GM19438 (cell line): Measurements from ENCODE around the gene CD55.

ENCODE experiments used
- ATAC-seq: cut with Tn5 transposase; IDR thresholded peaks from one replicate; pipeline ENCODE4 v1.9.1; 2021; ENCODE audit warnings: low read depth; ENCODE audit not compliant: unreplicated experiment

CD55 gene

DNA sequence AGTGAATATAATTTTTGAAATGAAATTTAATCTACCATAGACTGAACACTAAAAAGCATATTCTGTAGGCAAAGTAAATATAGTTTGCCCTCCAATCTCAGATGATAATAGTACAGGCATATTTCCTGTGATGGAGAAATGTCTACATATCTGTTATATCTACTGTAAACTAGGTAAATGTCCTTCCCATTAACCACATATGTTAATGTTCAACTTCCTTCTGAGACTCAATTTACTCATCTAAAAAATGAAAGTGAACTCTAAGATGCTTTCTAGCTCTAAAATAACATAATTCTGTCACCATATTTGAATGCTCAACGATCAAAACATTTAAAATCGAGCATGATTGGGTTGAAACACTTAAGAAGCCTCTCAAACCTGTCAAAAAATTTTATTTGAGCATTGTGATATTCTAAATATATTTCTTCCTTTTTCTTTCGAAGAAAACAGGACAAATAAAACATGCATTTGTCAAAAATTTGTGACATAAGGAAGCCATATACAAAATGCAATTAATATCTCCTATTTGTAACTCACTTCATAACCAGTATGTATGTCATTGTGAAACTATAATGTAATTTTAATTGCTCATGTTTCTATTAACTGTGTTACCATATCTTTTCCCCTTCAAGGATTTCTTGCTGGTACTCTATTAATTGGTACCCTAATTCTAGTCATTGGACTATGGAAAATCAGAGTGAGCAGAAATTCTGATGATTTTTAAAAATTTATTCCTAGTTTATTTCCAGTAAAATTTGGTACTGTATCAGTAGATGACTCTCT, 34.2 kb downstream of the CD55 start:
- no peak for ATAC-seq

DNA sequence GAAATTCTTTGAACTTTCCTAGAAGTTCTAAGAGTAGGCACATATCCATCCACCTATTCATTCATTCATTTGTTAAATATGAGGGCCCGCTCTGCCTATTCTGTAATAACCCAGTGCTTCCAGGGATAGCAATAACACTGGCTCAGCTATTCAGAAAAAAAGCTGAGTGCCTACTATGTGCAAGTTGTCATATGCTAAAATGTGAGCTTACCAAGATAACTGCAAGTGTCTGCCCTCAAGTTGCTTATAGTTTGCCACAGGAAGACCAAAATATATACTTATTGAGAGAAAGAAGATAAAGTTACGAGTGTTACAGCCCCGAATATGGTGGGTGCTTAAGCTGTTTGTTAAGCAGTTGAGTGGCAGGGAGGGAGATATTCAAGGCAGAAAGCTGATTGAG, 39.6 kb downstream of the CD55 start:
- ATAC-seq: no peak

DNA sequence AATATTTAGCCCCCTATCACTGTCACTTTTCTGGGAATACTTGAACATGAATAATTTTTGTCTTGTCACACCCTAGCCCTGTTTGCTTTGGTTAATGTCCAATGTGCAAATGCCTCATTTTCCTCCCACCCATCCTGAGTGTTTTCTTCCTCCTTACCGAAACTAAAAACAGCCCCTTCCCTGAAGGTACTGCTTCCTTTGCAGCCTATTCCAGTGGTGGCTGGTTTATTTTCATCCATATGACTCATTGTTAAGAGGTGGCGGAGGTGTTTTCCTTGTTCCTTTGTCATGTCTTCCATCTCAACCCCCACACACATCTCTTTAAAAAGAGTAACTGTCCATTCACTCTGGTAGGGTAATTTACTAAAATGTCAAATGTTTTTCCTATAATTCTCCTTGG, 40.4 kb downstream of the CD55 start:
- no peak for ATAC-seq

DNA sequence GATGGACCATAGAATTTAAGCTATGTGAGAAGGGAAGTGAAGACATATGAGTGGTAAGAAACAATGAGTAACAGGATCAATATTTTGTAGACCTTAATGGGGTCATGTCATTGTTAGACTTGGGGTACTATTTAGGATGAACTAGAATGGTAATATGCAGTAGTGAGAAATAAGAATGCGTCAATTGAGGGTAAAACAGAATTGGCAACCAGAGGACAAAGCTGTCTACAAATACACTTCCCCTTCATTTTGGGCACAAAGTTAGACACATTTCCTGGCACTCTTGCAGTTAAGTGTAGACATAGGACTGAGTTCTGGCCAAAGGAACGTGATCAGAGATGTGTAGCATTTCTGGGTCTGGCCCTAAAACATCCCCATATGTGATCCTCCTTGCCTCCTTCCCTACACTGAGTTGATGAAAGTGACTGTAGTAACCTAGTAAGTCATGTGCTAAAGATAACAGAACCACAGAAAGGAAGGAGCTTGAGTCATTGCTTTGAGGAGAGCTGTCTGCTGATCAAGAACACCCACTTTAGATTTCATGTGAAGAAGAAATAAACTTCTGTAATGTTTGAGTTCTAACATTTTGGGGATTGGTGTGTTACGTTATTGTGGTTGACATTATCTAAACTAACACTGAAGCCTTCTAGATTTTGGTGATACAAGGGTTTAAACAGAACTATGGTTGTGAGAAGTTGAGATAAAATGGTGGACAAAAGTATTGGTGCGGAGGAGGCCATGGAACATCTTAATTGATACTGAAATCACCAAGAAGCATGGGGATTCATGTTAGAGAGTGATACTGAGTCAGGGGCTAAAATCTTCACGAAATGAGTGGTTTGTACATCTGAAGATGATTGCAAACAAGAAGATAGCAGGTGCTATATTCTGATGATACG, 41.7 kb downstream of the CD55 start:
- ATAC-seq: no peak

DNA sequence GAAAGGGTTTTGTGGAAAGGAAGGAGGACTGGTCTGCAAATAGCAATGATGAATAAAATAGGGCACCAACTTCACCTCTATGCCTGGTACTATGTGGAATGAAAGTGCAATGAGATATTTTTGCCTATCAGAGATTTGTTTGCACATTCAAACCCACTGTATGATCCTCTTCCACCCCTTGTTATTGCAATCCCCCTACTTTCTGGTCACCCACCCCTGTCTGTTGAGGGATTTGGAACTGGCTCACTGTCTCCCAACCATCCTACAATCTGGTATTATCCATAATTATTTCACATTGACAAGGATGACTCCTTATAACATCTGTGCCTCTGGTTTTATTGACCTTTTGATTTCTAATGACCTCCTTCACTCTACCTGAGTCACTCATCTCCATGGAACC, 42.4 kb downstream of the CD55 start:
- no peak for ATAC-seq

DNA sequence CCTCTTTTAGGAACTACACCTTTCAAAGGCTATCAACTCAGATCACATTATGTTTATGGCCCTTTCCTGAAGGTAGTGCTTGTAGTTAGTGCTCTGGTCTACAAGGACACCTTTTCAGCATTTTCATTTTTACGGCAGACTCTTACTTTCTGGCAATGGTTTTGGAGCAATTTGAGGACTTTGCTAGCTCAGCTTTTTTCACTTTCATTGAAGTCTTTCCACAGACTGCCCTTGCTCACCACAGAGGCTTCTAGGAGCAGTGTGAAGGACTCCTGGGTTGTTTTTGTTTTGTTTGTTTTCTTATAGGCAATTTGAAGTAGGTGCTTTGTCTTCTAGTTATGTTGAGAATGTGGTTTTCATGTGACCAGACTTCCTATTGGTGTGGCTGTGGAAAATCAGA, 43.1 kb downstream of the CD55 start:
- ATAC-seq: no peak

DNA sequence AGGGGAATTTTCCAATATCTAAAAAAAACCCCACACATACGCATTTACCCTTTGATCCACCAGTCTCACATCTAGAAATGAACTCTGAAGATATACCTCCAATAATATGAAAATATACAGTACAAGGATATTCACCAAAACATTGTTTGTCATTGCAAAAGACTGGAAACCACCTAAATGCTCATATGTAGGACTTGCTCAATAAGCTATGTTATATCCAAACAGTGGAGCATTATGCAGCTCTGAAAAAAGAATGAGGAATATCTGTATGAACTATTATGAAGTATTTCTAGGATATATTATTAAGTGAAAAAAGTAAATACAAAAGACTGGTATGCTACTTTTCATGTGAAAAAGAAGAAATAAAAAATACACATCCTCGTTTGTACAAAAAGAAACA, 43.6 kb downstream of the CD55 start:
- ATAC-seq: no peak

DNA sequence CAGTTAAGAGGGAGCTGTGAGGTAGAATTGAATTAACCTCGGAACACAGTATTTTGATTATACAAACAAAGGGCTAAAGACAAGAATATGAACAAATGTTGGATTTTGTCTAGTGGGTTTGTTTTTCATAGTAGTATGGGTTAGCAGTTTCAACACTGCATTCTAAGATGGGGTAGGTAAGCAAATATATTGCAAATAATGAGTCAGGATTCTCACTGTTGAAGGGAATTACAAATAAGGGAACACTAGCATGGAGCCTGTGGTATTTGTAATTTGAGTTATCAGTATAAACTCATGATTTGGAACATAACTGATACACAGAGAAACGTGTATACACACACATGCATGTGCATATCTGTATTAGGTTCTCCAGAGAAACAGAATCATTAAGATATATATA, 44.5 kb downstream of the CD55 start:
- ATAC-seq: no peak

DNA sequence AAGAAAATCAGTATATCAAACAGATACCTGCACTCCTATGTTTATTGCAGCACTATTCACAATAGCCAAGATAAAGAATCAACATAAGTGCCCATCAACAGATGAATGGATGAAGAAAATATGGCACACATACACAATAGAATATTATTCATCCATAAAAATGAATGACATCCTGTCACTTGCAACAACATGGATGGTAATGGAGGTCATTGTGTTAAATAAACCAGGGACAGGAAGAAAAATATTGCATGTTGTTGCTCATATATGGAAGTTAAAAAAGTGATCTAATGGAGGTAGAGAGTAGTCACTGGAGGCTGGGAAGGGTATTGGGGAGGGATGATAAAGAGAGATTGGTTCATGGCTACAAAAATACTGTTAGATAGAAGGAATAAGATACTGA, 67.2 kb downstream of the CD55 start:
- ATAC-seq: no peak

DNA sequence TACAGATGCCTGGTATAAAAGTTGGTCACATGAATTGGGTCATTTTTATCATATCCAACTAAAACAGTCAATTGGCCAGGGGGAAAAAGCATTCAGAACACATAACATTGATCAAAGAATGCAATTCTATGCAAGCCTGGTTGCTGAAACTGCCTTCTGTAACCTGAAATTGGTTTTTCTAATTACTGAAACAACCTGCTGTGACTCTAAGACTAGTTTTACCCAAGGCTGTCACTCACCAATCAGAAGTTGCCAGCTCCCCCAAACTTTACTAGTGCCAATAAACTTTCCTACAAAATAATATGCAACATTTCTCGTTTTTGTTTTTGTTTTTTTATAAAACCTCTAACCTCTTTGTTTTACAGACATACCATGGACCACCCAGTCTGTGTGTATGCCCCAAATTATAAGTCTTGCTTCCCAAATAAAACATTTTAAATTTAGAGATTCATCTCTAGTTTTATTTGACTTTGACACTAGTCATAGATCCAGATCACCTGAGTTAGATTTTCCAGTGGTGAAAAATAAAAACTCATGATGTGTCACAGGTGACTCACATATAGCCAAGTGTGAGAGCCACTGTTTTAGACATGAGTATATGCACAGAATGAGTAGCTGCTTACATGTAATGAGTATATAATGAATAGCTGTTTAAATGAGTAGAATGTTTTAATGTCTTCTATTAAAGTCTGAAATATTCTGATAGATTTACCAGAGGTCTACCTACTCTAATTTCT, 68.4 kb downstream of the CD55 start:
- no peak for ATAC-seq

DNA sequence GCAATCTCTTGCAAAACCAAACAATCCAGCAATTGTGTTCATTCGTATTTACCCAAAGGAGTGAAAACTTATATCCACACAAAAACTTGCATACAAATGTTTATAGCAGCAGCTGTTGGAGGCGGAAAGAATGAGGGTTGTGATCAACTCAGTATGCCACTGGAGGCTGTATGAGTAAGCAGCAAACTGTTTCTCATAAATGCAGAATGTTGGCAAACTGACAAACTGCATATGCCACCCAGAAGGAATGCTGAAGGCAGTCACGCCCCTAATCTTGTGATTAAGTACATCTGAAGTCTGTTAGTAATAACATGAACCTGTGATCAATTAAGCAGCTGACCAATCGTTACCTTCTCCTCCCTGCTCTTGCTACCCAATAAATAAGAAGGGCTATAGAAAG, 72.1 kb downstream of the CD55 start:
- no peak for ATAC-seq

DNA sequence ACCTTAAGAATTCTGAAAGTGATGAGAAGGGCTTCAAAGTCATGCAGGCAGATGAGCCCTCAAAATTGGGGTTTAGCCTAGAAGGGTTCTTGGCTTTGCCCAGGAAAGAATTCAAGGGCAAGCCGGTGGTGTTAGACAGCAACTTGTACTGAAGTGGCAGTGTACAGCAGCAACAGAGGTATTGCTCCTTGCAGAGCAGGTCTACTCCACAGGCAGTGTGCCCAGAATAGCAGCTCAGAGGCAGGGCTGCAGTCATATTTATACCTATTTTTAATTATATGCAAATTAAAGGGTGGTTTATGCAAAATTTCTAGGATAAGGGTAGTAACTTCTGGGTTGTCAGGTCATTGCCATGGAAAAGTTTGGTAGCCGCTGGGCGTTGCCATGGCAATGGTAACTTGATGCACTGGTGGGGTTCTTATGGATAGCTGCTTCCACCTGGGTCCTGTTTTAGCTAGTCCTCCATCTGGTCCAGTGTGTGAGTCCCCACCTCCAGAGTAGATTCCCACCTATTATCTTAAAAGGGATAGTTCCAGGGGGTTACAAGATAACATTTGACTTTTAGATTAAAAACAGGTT, 74.8 kb downstream of the CD55 start:
- ATAC-seq: no peak

DNA sequence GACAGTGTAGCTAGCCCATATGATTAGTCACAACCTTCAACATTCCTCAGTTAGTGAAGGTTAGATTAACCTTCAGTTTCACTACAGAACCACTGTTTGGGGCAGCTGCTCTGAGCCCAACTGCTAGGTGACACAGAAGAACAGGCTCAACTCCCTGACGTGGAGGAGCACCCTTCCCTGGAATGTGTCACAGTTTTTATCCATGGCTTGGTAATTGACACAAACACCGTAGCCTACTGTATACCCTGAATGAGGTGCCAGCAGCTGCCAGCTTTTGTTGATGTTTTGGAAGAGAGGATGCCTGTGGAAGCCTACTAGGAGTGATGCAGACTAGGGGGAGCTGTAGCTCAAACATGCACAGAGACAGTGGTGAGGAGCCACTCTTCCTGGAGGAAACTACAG, 76.0 kb downstream of the CD55 start:
- no peak for ATAC-seq

DNA sequence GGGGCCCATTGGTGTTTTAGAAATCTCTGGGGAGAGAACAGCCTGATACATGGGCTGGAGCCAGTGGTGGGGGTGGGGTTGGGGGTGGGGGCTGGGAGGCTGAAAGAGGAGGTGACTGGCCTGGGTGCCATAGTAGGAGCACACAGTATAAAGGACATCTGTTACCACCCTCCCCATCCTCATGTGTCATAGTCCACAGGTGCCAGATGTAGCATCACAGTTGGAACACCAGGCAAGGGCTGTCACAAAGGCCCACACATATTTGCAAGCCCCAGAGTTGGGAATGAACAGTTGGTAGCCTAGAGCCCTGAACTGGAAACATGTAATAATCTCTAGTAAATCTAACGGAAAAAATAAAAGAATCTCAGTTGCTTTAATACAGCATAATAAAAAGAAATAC, 77.5 kb downstream of the CD55 start:
- ATAC-seq: no peak

DNA sequence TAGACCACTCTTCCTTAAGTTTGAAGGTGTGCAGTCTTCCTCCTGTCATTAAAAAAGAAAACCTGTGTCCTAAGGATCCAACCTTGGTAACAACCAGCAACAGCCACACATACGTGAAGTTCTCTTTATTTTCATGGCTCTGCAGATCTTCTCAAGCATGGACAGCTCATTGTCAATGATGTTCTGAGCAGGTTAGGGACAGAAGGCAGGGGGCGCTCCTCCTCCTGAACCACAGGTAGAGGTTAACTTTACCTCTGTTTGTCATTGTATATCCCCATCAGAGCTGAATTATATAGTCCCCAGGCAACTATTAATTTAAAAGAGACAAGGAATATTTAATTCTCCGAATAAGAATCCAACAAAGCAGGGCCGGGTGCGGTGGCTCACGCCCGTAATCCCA, 80.1 kb downstream of the CD55 start:
- ATAC-seq: no peak

DNA sequence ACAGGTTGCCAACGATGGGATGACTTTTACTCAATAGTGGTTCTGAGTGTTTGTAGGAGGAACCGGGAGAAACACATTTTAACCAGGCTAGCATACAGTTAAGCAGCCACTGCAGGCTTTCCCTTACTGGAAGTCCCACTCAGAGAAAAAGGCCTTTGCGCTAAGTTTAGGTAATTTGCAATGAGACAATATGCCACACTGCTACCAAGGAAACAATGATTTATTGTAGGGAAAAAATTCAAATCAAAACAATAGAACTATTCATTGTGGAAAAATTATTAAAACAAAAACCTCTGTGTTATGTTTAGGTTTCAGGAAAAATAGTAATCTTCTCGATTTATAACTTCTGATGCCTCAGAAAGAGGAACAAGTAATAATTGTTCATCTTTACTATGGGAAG, 81.3 kb downstream of the CD55 start:
- no peak for ATAC-seq

DNA sequence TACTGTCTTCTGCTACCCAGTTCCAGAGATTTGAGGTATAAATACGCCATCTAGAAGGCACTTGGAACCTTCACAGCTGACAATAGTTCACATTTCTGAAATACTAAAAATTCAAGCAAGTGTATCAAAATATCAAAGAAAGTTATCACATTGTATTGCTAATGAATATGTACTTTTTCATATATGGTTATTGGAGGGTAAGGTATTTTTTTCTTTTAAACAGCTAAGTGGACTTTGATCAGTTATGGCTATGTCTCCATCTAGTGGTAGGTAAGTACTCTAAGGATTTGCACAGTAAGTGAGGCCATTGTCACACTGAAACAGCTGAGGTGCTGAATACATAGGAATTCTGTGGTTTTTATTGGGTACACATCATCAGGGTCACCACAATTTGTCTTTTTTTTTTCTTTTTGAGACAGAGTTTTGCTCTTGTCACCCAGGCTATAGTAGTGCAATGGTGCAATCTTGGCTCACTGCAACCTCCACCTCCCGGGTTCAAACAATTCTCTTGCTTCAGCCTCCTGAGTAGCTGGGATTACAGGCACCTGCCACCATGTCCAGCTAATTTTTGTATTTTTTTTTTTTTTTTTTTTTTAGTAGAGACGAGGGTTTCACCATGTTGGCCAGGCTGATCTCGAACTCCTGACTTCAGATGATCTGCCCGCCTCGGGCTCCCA, 83.5 kb downstream of the CD55 start:
- no peak for ATAC-seq

DNA sequence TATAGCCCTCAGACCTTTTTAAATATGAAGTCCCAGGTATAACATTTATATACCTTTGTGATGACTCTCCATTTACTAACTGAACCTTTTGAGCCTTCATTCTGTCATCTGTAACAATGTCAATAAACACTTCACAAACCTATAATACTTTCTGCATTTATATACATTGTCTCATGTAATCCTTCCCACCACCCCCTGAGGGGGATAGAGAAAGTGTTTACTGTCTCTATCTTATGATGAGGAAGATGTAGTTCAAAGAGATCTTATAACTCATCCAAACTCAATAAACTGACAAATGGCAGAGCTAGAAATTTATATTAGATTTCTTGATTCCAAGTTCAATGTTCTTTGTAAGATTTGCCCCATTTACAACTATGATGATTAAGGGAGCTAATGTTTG, 84.3 kb downstream of the CD55 start:
- no peak for ATAC-seq

DNA sequence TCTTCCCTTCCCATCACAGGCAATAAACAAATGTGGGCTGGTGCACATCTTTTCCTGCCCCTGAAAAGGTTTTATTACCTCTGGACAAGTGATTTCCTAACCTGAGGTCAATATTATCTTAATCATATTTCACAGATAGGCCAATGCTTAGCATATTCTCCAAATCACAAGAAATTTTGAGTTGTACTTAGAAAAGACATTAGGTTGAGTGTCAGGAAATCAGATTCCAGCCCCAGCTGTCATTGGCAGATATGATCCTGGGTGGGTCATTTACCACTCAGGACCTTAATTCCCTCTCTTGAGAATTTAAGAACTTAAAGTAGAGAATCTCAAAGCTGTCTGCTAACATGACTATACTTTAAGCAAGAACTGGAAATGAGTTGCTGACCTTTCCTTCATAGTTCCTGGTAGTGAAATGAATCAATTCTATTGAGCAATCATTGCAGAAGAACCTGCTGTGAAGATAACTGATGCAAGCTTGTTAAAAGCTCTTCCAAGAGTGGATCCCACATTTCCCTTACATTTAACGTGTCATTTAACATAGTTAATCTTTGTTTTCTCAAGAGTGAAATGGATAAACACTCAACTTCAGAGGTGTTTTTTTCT, 86.3 kb downstream of the CD55 start:
- no peak for ATAC-seq
